ENCODE measurements around the gene SPEN. TPM values are rescaled to one million over a fixed set of nuclear protein-coding genes. Genes with fewer than 3 reads are reported as not detected.

Gene SPEN
- polyA plus RNA-seq, 1 donor (not counting 4 experiments of a cell fraction or from before 2014, with no cell fraction given), result 8.9 TPM

DNA sequence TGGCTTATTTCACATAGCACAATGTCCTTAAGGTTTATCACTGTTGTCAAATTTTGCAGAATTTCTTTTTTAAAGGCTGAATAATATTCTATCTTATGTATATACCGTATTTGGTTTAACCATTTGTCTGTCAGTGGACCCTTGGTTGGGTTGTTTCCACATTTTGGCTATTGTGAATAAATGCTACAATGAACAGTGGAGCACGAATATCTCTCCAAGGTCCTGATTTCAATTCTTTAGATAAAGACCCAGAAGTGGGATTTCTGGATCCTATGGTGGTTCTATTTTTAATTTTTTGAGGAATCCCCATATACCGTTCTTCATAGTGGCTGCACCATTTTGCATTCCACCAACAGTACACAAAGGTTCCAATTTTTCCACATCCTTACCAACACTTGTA lies 134.2 kb downstream of the SPEN start:
- Histone ChIP-seq H3K9me3 (ENCODE audit: control insufficient read depth, low read depth, low read length) (peaks cover 3% of the 10 kb centered on the region), H3K4me3 (ENCODE audit: control insufficient read depth in 2 of 3, extremely low read depth in 1 of 3, insufficient read depth in 2 of 3, low read depth in 1 of 3, low read length in 3 of 3) (no peak overlapping the region), H3K79me2 (ENCODE audit: control insufficient read depth, insufficient read depth, low read length) (no peaks in the 10 kb centered on the region), H4K20me1 (ENCODE audit: control insufficient read depth, extremely low read depth, insufficient read depth, low read length) (no peaks in the 10 kb centered on the region), H3K36me3 (ENCODE audit: control insufficient read depth in 2 of 2, extremely low read depth in 1 of 2, insufficient read depth in 2 of 2, low read length in 2 of 2) (no peaks in the 10 kb centered on the region), H3K27me3 (ENCODE audit: control insufficient read depth, extremely low read depth, insufficient read depth, low read length) (no peaks in the 10 kb centered on the region), H3K4me2 (ENCODE audit: control insufficient read depth, extremely low read depth, insufficient read depth, low read depth, low read length) (no peak overlapping the region), H3K9ac (ENCODE audit: control insufficient read depth, extremely low read depth, insufficient read depth, low read length) (no peak overlapping the region), H3K4me1 (ENCODE audit: control insufficient read depth, extremely low read depth, insufficient read depth, low read length) (peaks cover 2% of the 10 kb centered on the region), H2AFZ (ENCODE audit: control insufficient read depth, low read length) (no peak overlapping the region), H3K27ac (ENCODE audit: control insufficient read depth, insufficient read depth, low read length) (no peak overlapping the region), H3K9me1 (ENCODE audit: control insufficient read depth, extremely low read depth, insufficient read depth, low read length) (no peaks in the 10 kb centered on the region)
- DNase-seq (ENCODE audit: low read depth, low spot score), result no peak
- no peak for TF ChIP-seq EZH2 (IDR thresholded peaks at IDR 0.05; ENCODE audit: low read length)
- TF ChIP-seq, protein P1, sequence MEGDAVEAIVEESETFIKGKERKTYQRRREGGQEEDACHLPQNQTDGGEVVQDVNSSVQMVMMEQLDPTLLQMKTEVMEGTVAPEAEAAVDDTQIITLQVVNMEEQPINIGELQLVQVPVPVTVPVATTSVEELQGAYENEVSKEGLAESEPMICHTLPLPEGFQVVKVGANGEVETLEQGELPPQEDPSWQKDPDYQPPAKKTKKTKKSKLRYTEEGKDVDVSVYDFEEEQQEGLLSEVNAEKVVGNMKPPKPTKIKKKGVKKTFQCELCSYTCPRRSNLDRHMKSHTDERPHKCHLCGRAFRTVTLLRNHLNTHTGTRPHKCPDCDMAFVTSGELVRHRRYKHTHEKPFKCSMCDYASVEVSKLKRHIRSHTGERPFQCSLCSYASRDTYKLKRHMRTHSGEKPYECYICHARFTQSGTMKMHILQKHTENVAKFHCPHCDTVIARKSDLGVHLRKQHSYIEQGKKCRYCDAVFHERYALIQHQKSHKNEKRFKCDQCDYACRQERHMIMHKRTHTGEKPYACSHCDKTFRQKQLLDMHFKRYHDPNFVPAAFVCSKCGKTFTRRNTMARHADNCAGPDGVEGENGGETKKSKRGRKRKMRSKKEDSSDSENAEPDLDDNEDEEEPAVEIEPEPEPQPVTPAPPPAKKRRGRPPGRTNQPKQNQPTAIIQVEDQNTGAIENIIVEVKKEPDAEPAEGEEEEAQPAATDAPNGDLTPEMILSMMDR (optimal IDR thresholded peaks at IDR 0.05 in 1 of 3, IDR thresholded peaks at IDR 0.05 in 1 of 3, conservative IDR thresholded peaks at IDR 0.05 in 1 of 3; ENCODE audit: extremely low read depth in 1 of 3, insufficient read depth in 2 of 3, low read length in 3 of 3), result no peak
- FAIRE-seq, result no peak
- dilution Hi-C loops (cut with MboI; ENCODE audit: extremely low pct_ligation_motif_present, low sequenced_read_pairs), result no loop called here

DNA sequence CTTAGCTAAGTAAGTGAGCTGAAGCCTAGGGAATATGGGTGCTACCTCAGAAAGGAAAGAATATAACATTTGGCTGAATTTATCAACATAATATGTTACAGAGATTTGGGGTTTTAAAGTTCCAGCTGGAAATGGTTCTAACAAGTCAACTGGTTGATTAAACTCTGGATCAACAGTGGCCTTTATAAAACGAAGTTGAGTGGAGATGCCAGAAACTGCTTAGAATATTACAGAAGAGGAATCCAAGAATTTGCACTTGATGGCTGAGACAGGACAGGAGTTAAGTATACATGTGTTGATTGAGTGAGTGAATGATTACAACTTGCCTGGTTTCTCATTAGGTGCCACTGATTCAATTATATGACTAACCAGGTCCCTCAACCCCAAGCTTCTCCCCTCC lies 135.8 kb downstream of the SPEN start:
- H3K4me2 ChIP-seq (ENCODE audit: control insufficient read depth, extremely low read depth, insufficient read depth, low read depth, low read length), result no peak overlapping the region
- peaks cover 2% of the 10 kb centered on the region for H3K4me1 ChIP-seq (ENCODE audit: control insufficient read depth, extremely low read depth, insufficient read depth, low read length)
- no peak for TF ChIP-seq EZH2 (IDR thresholded peaks at IDR 0.05; ENCODE audit: low read length)
- TF ChIP-seq, protein P1 (optimal IDR thresholded peaks at IDR 0.05 in 1 of 3, IDR thresholded peaks at IDR 0.05 in 1 of 3, conservative IDR thresholded peaks at IDR 0.05 in 1 of 3; ENCODE audit: extremely low read depth in 1 of 3, insufficient read depth in 2 of 3, low read length in 3 of 3), result no peak
- H4K20me1 ChIP-seq (ENCODE audit: control insufficient read depth, extremely low read depth, insufficient read depth, low read length), result no peaks in the 10 kb centered on the region
- peaks cover 3% of the 10 kb centered on the region for H3K9me3 ChIP-seq (ENCODE audit: control insufficient read depth, low read depth, low read length)
- no peak overlapping the region for H3K9ac ChIP-seq (ENCODE audit: control insufficient read depth, extremely low read depth, insufficient read depth, low read length)
- no peaks in the 10 kb centered on the region for H3K79me2 ChIP-seq (ENCODE audit: control insufficient read depth, insufficient read depth, low read length)
- no peak overlapping the region for H3K4me3 ChIP-seq (ENCODE audit: control insufficient read depth in 2 of 3, extremely low read depth in 1 of 3, insufficient read depth in 2 of 3, low read depth in 1 of 3, low read length in 3 of 3)
- no peak overlapping the region for H2AFZ ChIP-seq (ENCODE audit: control insufficient read depth, low read length)
- H3K27me3 ChIP-seq (ENCODE audit: control insufficient read depth, extremely low read depth, insufficient read depth, low read length), result no peaks in the 10 kb centered on the region
- H3K9me1 ChIP-seq (ENCODE audit: control insufficient read depth, extremely low read depth, insufficient read depth, low read length), result no peaks in the 10 kb centered on the region
- no peak for FAIRE-seq
- dilution Hi-C loops (cut with MboI; ENCODE audit: extremely low pct_ligation_motif_present, low sequenced_read_pairs), result no loop called here
- H3K27ac ChIP-seq (ENCODE audit: control insufficient read depth, insufficient read depth, low read length), result no peak overlapping the region
- no peaks in the 10 kb centered on the region for H3K36me3 ChIP-seq (ENCODE audit: control insufficient read depth in 2 of 2, extremely low read depth in 1 of 2, insufficient read depth in 2 of 2, low read length in 2 of 2)
- DNase-seq (ENCODE audit: low read depth, low spot score), result no peak

Measured in keratinocyte (primary cell).